BLaER1 (cell line): ENCODE results near the gene SNX3.
"Not testable (repeated sequence)": the region's sequence is repeated elsewhere in the genome, so short reads cannot be mapped to it uniquely, and the experiment has no call there.

Experiments
- H3K27ac ChIP-seq: shearing (Covaris generic); formaldehyde crosslinking; 2 replicates; pipeline ENCODE4 v1.8.1; 2022
- H3K27me3 ChIP-seq: shearing (Covaris generic); formaldehyde crosslinking; 2 replicates; pipeline ENCODE4 v1.8.1; 2022
- H3K36me3 ChIP-seq: shearing (Covaris generic); formaldehyde crosslinking; 2 replicates; pipeline ENCODE4 v1.8.1; 2022
- H3K4me1 ChIP-seq: shearing (Covaris generic); formaldehyde crosslinking; 2 replicates; pipeline ENCODE4 v1.8.1; 2022
- H3K4me2 ChIP-seq: shearing (Covaris generic); formaldehyde crosslinking; 2 replicates; pipeline ENCODE4 v1.8.1; 2022
- H3K4me3 ChIP-seq: shearing (Covaris generic); formaldehyde crosslinking; 2 replicates; pipeline ENCODE4 v1.8.1; 2022
- H3K9ac ChIP-seq: shearing (Covaris generic); formaldehyde crosslinking; 2 replicates; pipeline ENCODE4 v1.8.1; 2022
- H3K9me3 ChIP-seq: shearing (Covaris generic); formaldehyde crosslinking; 2 replicates; pipeline ENCODE4 v1.8.1; 2022
- H4K20me1 ChIP-seq: shearing (Covaris generic); formaldehyde crosslinking; 2 replicates; pipeline ENCODE4 v1.8.1; 2022
- Cebpa-rat ChIP-seq: shearing (Covaris generic); IDR thresholded peaks from 2 replicates; pipeline ENCODE4 v1.8.1; 2022

SNX3 gene

DNA sequence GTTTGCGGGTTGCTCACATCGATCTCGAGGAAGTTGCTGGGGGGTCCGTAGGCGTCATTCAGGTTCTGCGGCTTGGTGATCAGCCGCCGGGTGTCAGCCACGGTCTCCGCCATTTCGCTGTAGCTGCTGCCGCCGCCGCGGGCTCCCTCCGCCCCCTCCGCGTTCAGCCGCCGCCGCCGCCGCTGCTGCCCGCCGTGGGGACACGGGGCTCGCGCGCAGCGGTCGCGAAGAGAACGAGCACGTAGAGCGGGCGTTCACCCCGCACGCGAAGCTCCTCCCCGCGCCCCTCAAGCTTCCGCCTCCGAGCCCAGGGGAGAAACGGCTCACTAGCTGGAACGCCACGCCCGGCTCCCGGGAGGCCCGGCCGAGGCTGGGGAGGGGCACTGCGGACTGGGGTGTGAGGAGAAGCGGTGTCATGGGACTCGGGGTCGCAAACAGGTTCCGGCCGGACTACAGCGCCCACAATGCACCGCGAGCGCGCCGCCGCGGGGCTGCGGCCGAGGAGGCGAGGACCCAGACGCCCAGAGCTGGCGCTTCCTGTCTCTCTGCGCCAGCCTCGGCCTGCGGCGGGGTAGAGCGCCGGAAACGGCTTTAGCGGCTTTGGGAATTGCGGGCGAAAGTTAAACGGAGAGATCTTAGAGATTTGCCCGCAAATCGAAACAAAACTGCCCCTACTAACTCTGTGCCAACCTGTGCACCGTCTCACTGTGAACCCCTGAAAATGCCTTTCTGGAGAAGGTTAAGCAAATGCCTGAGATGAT is at the start of gene SNX3:
Gene SNX3 (minus strand): TSS at position 232 of the 761 bp plus-strand sequence. CDS start 119 bp downstream, at position 113.
- Histone ChIP-seq H3K4me3 (peak within 1 kb of the TSS; percentile 89), H3K27ac (peak within 1 kb of the TSS; percentile 91), H3K36me3 (0 out of 2 replicates have a peak, but pooled peaks cover 10% of the 10 kb centered on the region), H3K9me3 (no peaks in the 10 kb centered on the region), H4K20me1 (peaks cover 33% of the 10 kb centered on the region), H3K4me2 (peak within 1 kb of the TSS; percentile 87), H3K27me3 (no peaks in the 10 kb centered on the region), H3K4me1 (peaks cover 30% of the 10 kb centered on the region), H3K9ac (peak within 1 kb of the TSS; percentile 91)
- TF ChIP-seq Cebpa-rat, result no peak

DNA sequence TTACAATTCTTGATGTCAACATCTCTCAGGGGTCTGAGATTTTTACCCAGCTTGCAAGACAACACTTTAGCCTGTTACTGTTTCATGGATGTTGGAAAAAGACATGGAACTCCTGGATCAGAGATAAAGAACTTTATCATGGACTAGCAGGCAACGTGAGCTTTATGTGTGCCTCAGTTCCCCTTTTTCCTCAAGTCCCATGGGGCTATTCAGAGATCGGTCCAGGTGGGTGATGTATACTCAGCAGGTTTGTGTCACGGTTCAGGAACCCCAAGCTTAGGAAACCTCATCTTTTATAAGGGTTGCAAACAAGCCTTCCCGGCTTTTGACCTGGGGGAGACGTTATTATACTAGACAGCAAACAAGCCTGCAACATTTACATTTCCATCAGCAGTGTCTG is 49.0 kb upstream of the SNX3 start:
- Histone ChIP-seq H3K4me3 (no peak overlapping the region), H3K9me3 (no peaks in the 10 kb centered on the region), H3K9ac (no peak overlapping the region), H3K27me3 (no peaks in the 10 kb centered on the region), H3K4me1 (0 out of 2 replicates have a peak, but pooled peaks cover 3% of the 10 kb centered on the region), H3K36me3 (no peaks in the 10 kb centered on the region), H4K20me1 (no peaks in the 10 kb centered on the region), H3K27ac (no peak overlapping the region), H3K4me2 (no peak overlapping the region)
- TF ChIP-seq Cebpa-rat, result no peak

DNA sequence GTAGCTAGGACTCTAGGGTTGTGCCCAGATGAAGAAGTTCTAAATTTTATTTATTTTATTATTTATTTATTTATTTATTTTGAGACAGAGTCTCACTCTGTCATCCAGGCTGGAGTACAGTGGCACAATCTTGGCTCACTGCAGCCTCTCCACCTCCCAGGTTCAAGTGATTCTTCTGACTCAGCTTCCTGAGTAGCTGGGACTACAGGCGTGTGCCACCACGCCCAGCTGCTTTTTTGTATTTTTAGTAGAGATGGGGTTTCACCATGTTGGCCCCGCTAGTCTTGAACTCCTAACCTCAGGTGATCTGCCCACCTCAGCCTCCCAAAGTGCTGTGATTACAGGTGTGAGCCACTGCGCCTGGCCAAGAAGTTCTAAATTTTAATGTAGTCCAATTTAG is 47.8 kb upstream of the SNX3 start:
- H3K27ac ChIP-seq, H3K9ac ChIP-seq, H3K4me2 ChIP-seq, H4K20me1 ChIP-seq, H3K36me3 ChIP-seq, H3K27me3 ChIP-seq, H3K9me3 ChIP-seq, H3K4me1 ChIP-seq, H3K4me3 ChIP-seq: not testable (repeated sequence)

DNA sequence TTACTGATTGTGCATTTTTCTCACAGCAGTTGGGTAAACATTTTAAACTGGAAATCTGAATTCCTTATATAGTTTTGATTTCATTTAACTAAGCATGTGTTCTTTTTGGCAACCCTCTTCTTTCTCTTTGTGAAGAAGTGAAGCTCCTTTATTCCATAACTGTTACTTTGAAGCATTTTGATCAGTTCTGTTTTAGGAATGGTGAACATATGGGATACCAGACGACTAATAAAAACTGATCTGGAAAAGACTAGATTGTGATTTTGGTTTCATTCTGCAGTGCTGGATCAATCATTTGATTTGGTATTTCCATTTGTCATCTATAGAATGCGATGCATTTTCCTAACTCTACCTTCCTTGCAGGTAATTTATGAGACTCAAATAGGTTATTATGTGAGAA is 43.8 kb upstream of the SNX3 start:
- H3K27ac ChIP-seq, result no peak overlapping the region
- TF ChIP-seq Cebpa-rat, result no peak
- H3K4me2 ChIP-seq, result no peak overlapping the region
- H3K4me3 ChIP-seq, result no peak overlapping the region
- H4K20me1 ChIP-seq, result no peaks in the 10 kb centered on the region
- no peaks in the 10 kb centered on the region for H3K9me3 ChIP-seq
- H3K27me3 ChIP-seq, result no peaks in the 10 kb centered on the region
- H3K36me3 ChIP-seq, result no peaks in the 10 kb centered on the region
- no peaks in the 10 kb centered on the region for H3K4me1 ChIP-seq
- no peak overlapping the region for H3K9ac ChIP-seq

DNA sequence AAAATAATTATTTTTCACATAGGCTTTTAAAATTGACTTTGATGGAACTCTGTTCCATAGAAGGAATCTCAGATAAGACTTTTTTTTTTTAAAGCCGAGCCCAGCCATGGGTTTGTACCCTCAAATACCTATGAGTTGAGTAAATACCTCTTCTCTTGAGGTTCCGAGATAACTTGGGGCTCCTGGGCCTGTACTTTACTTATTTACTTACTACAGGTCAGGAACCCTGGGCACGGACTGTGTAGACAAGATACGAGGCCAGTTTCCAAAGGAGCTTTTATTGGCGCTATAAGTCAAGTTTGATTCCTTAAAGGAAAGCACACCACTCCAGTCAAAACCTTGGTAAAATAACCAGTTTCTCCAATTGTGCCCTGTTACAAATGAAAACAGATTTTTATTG is 41.5 kb upstream of the SNX3 start:
- Histone ChIP-seq H4K20me1 (no peaks in the 10 kb centered on the region), H3K27ac (no peak overlapping the region), H3K9ac (no peak overlapping the region), H3K4me2 (no peak overlapping the region), H3K36me3 (no peaks in the 10 kb centered on the region), H3K27me3 (no peaks in the 10 kb centered on the region), H3K4me3 (no peak overlapping the region), H3K9me3 (no peaks in the 10 kb centered on the region), H3K4me1 (no peaks in the 10 kb centered on the region)
- TF ChIP-seq Cebpa-rat, result no peak

DNA sequence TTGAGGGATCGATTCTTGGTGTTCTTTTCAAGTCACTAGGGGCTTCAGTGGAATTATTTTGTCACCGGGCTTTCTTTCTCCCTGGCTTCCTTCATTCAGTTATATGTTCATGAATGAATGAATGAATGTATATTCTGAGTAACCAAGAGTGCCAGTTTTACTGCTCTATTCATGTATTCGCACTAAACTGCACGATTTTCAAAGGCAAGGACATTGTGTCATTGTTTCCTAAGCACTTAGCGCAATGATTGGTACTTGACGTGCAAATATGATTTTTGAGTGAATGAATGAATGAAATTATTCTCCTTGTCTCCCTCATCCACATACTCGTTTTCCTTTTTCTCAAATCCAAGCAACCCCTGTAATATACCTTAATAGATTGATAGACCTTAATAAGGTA is 34.8 kb upstream of the SNX3 start:
- H3K27me3 ChIP-seq, result no peaks in the 10 kb centered on the region
- peaks cover 17% of the 10 kb centered on the region for H3K4me1 ChIP-seq
- no peaks in the 10 kb centered on the region for H3K36me3 ChIP-seq
- H3K4me2 ChIP-seq, result peak overlapping the region; percentile 94
- H4K20me1 ChIP-seq, result no peaks in the 10 kb centered on the region
- peak overlapping the region; percentile 84 for H3K9ac ChIP-seq
- H3K9me3 ChIP-seq, result no peaks in the 10 kb centered on the region
- no peak for TF ChIP-seq Cebpa-rat
- peak overlapping the region; percentile 92 for H3K27ac ChIP-seq
- peak overlapping the region; percentile 76 for H3K4me3 ChIP-seq

DNA sequence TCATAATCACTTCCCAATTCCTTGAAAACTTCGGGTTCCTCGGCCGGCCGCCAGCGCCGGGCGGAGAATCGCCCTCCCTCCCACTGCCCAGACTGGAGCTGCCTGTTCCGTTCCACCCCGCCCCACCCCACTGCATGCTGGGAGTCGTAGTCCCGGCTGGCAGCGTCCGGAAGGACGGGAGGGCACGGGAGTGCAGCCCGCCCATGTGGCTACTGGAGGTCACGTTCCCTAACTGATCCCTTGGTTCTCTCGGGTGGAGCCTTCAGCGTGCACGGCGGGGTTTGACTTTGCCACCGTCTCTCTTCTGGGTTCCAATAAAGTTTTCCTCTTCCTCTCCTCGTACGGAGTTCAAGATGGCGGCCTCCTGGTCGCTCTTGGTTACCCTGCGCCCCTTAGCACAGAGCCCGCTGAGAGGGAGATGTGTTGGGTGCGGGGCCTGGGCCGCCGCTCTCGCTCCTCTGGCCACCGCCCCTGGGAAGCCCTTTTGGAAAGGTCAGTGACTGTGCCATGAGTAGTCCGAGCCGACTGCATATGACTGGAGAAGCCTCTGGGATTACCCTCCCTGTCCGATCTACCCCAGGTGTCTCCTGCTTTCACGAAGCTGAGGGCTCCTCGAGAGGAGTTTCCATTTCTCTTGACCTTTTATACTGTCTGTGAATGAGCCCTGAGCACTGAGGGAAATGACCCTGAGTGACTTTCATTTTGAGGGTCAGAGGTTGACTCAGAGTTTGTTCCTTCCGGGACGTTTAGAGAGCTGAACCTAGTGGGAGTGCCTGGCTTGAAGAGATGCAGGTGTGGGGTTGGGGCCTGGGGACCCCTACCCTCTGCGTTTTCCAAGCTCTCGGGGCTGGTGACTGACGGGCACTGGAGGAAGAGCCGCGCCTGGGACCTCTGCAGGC is 34.1 kb upstream of the SNX3 start, which contains the start of gene AFG1L:
Gene AFG1L (plus strand): TSS at position 328 of the 899 bp plus-strand sequence. CDS start 26 bp downstream, at position 354.
- H3K27me3 ChIP-seq, result no peaks in the 10 kb centered on the region
- peak within 1 kb of the TSS; percentile 94 for H3K4me2 ChIP-seq
- peak within 1 kb of the TSS; percentile 76 for H3K4me3 ChIP-seq
- TF ChIP-seq Cebpa-rat, result no peak
- H3K4me1 ChIP-seq, result peaks cover 17% of the 10 kb centered on the region
- no peaks in the 10 kb centered on the region for H4K20me1 ChIP-seq
- H3K36me3 ChIP-seq, result no peaks in the 10 kb centered on the region
- H3K9ac ChIP-seq, result peak within 1 kb of the TSS; percentile 84
- no peaks in the 10 kb centered on the region for H3K9me3 ChIP-seq
- H3K27ac ChIP-seq, result peak within 1 kb of the TSS; percentile 92

DNA sequence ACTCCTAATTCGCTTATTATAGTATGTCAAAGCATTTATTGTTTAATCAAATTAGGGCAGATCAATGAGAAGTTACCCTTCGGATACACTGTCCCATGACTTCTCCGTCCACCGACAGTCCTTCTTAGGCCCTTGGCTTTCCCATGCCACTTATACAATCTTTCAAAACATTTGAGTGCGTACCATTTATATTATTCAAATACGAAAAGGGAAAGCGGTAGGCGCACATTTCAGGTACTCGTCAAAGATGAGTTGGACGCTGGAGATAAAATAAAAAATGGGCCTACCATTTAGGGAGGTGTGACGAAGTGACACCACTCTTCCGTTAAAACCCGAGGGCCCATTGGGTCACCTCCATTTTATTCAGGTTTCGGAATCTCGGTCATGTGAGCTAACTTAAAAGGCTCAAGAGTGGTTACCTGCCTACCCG is 33.5 kb upstream of the SNX3 start:
- no peaks in the 10 kb centered on the region for H3K36me3 ChIP-seq
- TF ChIP-seq Cebpa-rat, result no peak
- H4K20me1 ChIP-seq, result no peaks in the 10 kb centered on the region
- H3K9me3 ChIP-seq, result no peaks in the 10 kb centered on the region
- peak overlapping the region; percentile 76 for H3K4me3 ChIP-seq
- peak overlapping the region; percentile 94 for H3K4me2 ChIP-seq
- H3K27ac ChIP-seq, result peak overlapping the region; percentile 92
- peaks cover 17% of the 10 kb centered on the region for H3K4me1 ChIP-seq
- peak overlapping the region; percentile 84 for H3K9ac ChIP-seq
- no peaks in the 10 kb centered on the region for H3K27me3 ChIP-seq

DNA sequence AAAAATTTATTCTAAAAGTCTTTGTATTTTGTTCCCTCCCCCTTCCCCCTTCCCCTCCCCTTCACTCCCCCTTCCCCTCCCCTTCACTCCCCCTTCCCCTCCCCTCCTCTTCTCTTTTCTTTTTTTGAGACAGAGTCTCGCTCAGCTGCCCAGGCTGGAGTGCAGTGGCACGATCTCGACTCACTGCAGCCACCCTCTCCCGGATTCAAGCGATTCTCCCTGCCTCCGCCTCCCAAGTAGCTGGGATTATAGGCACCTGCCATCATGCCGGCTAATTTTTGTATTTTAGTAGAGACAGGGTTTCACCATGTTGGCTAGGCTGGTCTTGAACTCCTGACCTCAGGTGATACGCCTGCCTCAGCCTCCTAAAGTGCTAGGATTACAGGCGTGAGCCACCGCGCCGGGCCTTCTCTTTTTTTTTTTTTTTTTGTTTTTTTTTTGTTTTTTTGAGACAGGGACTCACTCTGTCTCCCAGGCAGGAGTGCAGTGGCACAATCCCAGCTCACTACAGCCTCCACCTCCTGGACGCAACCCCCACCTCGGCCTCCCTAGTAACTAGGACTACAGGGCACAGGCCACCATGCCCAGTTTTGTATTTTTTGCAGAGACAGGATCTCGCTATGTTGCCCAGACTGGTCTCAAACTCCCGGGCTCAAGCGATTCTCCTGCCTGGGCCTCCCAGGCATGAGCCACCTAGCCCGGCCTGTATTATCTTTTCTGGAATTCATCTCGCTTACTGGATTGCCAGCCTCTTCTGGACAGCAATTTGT is 32.9 kb upstream of the SNX3 start:
- no peaks in the 10 kb centered on the region for H3K36me3 ChIP-seq
- H3K4me2 ChIP-seq, result peak overlapping the region; percentile 94
- peak overlapping the region; percentile 84 for H3K9ac ChIP-seq
- TF ChIP-seq Cebpa-rat, result no peak
- H3K4me3 ChIP-seq, result peak overlapping the region; percentile 76
- peak overlapping the region; percentile 92 for H3K27ac ChIP-seq
- H3K9me3 ChIP-seq, result no peaks in the 10 kb centered on the region
- H4K20me1 ChIP-seq, result no peaks in the 10 kb centered on the region
- H3K4me1 ChIP-seq, result peaks cover 17% of the 10 kb centered on the region
- H3K27me3 ChIP-seq, result no peaks in the 10 kb centered on the region

DNA sequence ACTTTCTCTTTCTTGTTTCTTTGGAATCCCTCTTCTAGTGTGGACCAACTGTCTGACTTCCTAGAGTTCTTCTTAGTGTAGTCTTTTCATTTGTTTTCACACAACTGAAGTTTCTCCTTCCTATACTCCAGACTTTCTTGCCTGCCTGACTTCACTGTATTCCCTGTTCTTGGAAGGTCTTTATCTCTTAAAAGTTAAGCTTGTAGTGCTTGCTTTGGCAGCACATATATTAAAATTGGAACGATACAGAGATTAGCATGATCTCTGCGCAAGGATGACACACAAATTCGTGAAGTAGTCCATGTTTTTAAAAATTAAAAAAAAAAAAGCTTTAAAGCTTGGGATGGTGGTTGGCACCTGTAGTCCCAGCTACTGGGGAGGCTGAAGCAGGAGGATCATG is 31.7 kb upstream of the SNX3 start:
- H3K27ac ChIP-seq, H3K4me3 ChIP-seq, H3K27me3 ChIP-seq, H3K36me3 ChIP-seq, H3K4me2 ChIP-seq, H3K9me3 ChIP-seq, H4K20me1 ChIP-seq, H3K9ac ChIP-seq: not testable (repeated sequence)
- peaks cover 17% of the 10 kb centered on the region for H3K4me1 ChIP-seq
